Fibroblast of villous mesenchyme (primary cell): Measurements from ENCODE around the gene TBC1D8B. TPM values are rescaled to one million over a fixed set of nuclear protein-coding genes. Genes with fewer than 3 reads are reported as not detected.
"Not testable (repeated sequence)": the region's sequence is repeated elsewhere in the genome, so short reads cannot be mapped to it uniquely, and the experiment has no call there.

ENCODE experiments used
- DNase-seq: peaks from one replicate; pipeline ENCODE4 v3.0.0-alpha.2; 2010; ENCODE audit warnings: low read depth
- H3K4me3 ChIP-seq: 2 replicates; pipeline ENCODE4 v1.5.1; 2011; ENCODE audit warnings: low read depth, mild to moderate bottlenecking, low read length
- CTCF ChIP-seq: IDR thresholded peaks from 2 replicates; pipeline ENCODE4 v1.5.1; 2012; ENCODE audit warnings: low read depth, mild to moderate bottlenecking, low read length; ENCODE audit not compliant: insufficient read depth
- total RNA-seq: library from RNA; depleted of rRNA; stranded (reverse); fragments of >200 nt; gene quantifications from 2 replicates; pipeline ENCODE4 v1.2.3, GENCODE V29; 2012

The TBC1D8B gene
- 9.0 and 13.8 TPM in 2 replicates for total RNA-seq

- peak within 1 kb of the TSS; percentile 89 for H3K4me3 ChIP-seq
- peak; percentile 92 for DNase-seq
- no peak for TF ChIP-seq CTCF
These were observed at the start of gene TBC1D8B for GRCh38 chrX:106802388-106803275. Gene TBC1D8B (plus strand): TSS chrX:106802673. CDS start chrX:106802854, 181 bp downstream.

GRCh38 chrX:106769288-106769687 lies 33.2 kb upstream of the TBC1D8B start:
- not testable (repeated sequence) for DNase-seq, H3K4me3 ChIP-seq

- TF ChIP-seq CTCF: no peak
- DNase-seq: no peak
- no peak overlapping the region for H3K4me3 ChIP-seq
These were observed 27.5 kb upstream of the TBC1D8B start for GRCh38 chrX:106774981-106775380.

GRCh38 chrX:106780264-106780663 lies 22.2 kb upstream of the TBC1D8B start:
- no peak overlapping the region for H3K4me3 ChIP-seq
- DNase-seq: no peak
- no peak for TF ChIP-seq CTCF

GRCh38 chrX:106780664-106781377 lies 21.7 kb upstream of the TBC1D8B start:
- DNase-seq: no peak
- no peak for TF ChIP-seq CTCF
- no peak overlapping the region for H3K4me3 ChIP-seq

- no peak for DNase-seq
- no peak overlapping the region for H3K4me3 ChIP-seq
- TF ChIP-seq CTCF: no peak
These were observed 18.8 kb upstream of the TBC1D8B start for GRCh38 chrX:106783716-106784115.

GRCh38 chrX:106791495-106791894 lies 11.0 kb upstream of the TBC1D8B start:
- H3K4me3 ChIP-seq: no peak overlapping the region
- TF ChIP-seq CTCF: peak; percentile 19
- DNase-seq: peak; percentile 11
